HEK293 (cell line): Measurements from ENCODE around the gene PTH2R.

Source experiments
- MEIS1 ChIP-seq: sonication (generic); formaldehyde crosslinking; IDR thresholded peaks from 2 replicates; pipeline ENCODE4 v1.8.1; 2022; ENCODE audit warnings: missing genetic modification reagents, mild to moderate bottlenecking, borderline replicate concordance
- TCF7L2 ChIP-seq: IDR thresholded peaks from 2 replicates; pipeline ENCODE4 v1.6.1; 2011; ENCODE audit warnings: low read depth, mild to moderate bottlenecking, inconsistent platforms, low read length, moderate library complexity, borderline replicate concordance
- TF ChIP-seq, protein P1 (sequence below): fragments of 450-650 bp; formaldehyde crosslinking; IDR thresholded peaks from 2 replicates; pipeline ENCODE4 v1.5.1; 2016; ENCODE audit warnings: missing biosample characterization, missing genetic modification characterization
- TF ChIP-seq, protein P2 (sequence below): sonication (generic); formaldehyde crosslinking; IDR thresholded peaks from 2 replicates; pipeline ENCODE4 v1.8.1; 2022; ENCODE audit warnings: mild to moderate bottlenecking, moderate library complexity, missing genetic modification reagents

DNA sequence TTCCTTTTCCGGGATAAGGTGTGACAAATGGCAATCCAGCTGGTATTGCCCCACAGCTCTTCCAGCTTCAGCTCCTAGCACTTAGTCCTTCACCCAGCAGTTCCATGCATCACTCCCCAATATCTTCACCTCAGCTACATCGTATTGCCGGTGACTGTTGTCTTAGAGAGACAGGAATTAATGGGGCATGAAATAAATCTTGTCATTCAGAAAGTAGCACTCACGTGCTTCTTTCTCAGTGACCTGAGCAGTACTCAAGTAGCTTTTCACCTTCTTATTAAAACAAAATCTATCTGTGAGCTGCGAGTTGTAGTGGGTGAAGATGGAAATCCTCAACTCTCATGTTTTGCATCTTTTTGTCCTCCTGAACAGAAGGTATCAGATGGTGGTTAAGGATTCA lies 72.8 kb downstream of the PTH2R start:
- no peak for TF ChIP-seq MEIS1
- no peak for TF ChIP-seq TCF7L2
- TF ChIP-seq, protein P1, sequence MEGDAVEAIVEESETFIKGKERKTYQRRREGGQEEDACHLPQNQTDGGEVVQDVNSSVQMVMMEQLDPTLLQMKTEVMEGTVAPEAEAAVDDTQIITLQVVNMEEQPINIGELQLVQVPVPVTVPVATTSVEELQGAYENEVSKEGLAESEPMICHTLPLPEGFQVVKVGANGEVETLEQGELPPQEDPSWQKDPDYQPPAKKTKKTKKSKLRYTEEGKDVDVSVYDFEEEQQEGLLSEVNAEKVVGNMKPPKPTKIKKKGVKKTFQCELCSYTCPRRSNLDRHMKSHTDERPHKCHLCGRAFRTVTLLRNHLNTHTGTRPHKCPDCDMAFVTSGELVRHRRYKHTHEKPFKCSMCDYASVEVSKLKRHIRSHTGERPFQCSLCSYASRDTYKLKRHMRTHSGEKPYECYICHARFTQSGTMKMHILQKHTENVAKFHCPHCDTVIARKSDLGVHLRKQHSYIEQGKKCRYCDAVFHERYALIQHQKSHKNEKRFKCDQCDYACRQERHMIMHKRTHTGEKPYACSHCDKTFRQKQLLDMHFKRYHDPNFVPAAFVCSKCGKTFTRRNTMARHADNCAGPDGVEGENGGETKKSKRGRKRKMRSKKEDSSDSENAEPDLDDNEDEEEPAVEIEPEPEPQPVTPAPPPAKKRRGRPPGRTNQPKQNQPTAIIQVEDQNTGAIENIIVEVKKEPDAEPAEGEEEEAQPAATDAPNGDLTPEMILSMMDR (tag by site-specific recombination) = no peak
- TF ChIP-seq, protein P2, sequence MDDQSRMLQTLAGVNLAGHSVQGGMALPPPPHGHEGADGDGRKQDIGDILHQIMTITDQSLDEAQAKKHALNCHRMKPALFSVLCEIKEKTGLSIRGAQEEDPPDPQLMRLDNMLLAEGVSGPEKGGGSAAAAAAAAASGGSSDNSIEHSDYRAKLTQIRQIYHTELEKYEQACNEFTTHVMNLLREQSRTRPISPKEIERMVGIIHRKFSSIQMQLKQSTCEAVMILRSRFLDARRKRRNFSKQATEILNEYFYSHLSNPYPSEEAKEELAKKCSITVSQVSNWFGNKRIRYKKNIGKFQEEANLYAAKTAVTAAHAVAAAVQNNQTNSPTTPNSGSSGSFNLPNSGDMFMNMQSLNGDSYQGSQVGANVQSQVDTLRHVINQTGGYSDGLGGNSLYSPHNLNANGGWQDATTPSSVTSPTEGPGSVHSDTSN = no peak
